ENCODE results near the gene NDC1. TPM values are rescaled to one million over a fixed set of nuclear protein-coding genes. Genes with fewer than 3 reads are reported as not detected.

NDC1 gene
- total RNA-seq, 2 experiments from 2014 or later, result 29.6 to 32.0 TPM

DNA sequence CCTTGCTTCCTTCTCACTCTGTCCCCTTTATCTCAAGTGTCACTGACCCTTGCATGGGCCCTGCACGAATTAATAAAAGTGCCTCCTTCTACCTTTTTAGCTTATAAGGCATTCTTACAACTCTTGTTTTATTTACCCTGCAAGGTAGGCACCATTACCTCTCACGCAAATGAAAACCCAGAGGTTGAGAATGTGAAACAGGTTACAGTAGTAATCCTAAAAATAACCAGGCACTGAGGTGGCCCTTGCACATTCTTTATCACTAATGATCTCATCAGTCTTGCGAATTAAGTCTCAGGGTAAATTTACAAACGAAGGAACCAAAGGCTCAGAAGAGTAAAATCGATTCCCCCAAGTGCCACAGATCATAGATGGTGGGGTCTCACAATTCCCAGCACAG is 102.8 kb downstream of the NDC1 start:
- ChIA-PET POLR2A (no interaction called here), CTCF (no interaction called here)
- Mint-ChIP-seq H3K27me3 (peaks cover 37% of the 10 kb centered on the region), H3K4me1 (ENCODE audit: low read depth) (peaks cover 2% of the 10 kb centered on the region), H3K36me3 (no peaks in the 10 kb centered on the region), H3K4me3 (no peak overlapping the region), H3K9me3 (no peaks in the 10 kb centered on the region), H3K27ac (no peak overlapping the region)
- intact Hi-C loops (cut with micrococcal nuclease), result no loop called here
- no peak for DNase-seq

DNA sequence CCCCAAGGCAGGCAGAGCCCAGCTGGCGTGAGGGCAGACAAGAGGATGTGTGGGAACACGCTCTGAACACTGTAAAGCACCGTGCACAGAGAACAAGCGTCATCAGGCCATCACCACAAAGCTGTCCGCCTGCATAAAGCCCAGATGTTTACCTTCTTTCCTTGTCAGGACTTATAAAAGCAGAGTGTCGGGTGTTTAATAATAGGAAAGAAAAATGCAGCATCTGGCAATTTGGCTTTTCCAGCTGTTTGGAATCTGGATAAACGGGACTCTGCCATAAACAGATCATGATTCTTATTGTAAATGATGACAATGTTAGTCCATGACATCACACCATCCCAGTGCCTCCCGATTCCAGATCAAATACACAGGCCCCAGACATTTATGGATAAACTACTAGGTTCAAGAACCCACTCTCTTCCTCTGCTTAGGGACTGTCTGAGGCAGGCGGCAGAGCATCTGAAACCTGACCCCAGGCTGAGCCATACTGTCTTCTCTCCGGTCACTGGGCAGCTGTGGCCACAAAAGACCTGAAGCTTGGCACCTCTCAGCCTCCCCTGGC is 103.4 kb downstream of the NDC1 start:
- intact Hi-C loops (cut with micrococcal nuclease), result no loop called here
- CTCF ChIA-PET, result no interaction called here
- POLR2A ChIA-PET, result no interaction called here
- DNase-seq, result no peak
- H3K27me3 Mint-ChIP-seq, result peaks cover 32% of the 10 kb centered on the region
- no peaks in the 10 kb centered on the region for H3K9me3 Mint-ChIP-seq
- peaks cover 2% of the 10 kb centered on the region for H3K4me1 Mint-ChIP-seq (ENCODE audit: low read depth)
- no peaks in the 10 kb centered on the region for H3K36me3 Mint-ChIP-seq
- no peak overlapping the region for H3K4me3 Mint-ChIP-seq
- H3K27ac Mint-ChIP-seq, result no peak overlapping the region

DNA sequence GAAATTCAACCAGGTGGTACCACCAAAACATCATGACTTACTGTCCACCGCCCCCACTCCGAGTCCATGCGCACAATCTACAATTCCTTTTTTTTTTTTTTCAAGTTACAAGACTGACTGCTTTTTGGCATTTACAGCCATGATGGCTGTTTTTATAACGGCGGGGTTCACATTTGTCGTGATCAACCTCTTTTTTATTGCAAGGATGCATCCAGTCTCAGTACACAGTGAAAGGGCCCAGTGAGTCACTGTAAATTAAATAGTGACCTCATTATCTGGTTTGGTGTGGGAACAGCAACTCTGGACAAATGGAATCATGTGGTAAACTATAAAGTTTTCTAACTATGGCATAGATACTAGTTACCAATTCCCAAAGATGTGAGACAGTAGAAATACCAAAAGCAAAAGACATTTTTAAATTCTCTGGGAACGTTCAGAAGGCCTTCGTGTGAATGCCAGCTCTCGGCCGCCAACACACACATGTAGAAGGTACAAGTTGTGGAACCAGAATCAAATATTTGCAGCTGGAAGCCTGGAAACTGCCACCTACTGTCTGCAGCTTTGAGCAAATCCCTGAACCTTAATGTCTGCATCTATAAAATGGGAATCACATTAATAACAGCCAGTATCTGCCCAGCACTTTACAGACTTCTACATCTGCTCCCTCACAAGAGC is 104.0 kb downstream of the NDC1 start:
- H3K9me3 Mint-ChIP-seq, result no peaks in the 10 kb centered on the region
- H3K4me3 Mint-ChIP-seq, result no peak overlapping the region

DNA sequence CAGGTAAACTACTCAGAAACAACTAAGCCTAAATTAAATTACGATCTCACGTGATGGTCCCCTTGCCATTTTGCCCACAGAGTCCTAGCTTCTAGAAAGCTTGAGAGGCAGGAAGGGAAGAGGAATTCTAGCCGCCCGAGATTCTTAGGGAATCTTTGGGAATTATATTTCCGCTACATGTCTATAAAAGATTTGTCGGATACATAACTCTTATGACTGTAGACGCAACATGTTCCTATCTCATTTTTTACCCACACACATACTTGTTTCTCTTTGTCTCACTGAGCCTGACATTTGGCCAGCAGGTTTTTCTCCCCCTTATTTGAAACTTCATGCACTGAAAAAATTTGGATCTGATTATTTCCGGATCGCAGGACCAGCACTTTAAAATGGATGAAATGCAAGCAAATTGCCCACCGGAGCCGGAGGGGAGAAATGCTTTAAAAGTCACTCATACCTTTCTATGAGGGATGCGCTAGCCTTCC is 104.6 kb downstream of the NDC1 start:
- no peak for DNase-seq
- Mint-ChIP-seq H3K4me3 (no peak overlapping the region), H3K9me3 (no peaks in the 10 kb centered on the region), H3K36me3 (no peaks in the 10 kb centered on the region), H3K27me3 (peaks cover 28% of the 10 kb centered on the region), H3K4me1 (ENCODE audit: low read depth) (peaks cover 2% of the 10 kb centered on the region), H3K27ac (no peak overlapping the region)
- intact Hi-C loops (cut with micrococcal nuclease), result no loop called here
- ChIA-PET CTCF (no interaction called here), POLR2A (no interaction called here)

More for the DNA sequence above, 104.0 kb downstream of the NDC1 start:
- peaks cover 2% of the 10 kb centered on the region for H3K4me1 Mint-ChIP-seq (ENCODE audit: low read depth)
- intact Hi-C loops (cut with micrococcal nuclease), result no loop called here
- ChIA-PET POLR2A (no interaction called here), CTCF (no interaction called here)
- no peak for DNase-seq
- H3K27me3 Mint-ChIP-seq, result peaks cover 28% of the 10 kb centered on the region
- no peak overlapping the region for H3K27ac Mint-ChIP-seq
- no peaks in the 10 kb centered on the region for H3K36me3 Mint-ChIP-seq

DNA sequence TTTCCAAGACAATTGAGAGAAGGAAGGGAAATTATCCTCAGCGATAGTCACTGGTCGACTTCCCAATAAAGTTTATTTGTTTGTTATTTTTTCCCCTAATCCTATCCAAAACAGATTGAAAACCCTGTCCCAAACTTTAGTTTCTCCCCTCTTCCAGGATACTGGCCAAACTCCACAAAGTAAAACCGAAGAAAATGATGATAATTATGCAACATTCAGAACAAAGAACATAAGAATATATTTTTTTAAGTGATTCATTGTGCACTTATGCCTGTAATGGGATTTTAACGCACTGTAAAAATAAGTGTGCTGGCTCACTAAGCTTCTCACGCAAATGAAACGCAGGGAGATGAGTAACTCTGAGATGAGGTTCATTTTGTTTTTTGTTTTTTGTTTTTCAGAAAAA is 105.2 kb downstream of the NDC1 start:
- no peaks in the 10 kb centered on the region for H3K4me1 Mint-ChIP-seq (ENCODE audit: low read depth)

DNA sequence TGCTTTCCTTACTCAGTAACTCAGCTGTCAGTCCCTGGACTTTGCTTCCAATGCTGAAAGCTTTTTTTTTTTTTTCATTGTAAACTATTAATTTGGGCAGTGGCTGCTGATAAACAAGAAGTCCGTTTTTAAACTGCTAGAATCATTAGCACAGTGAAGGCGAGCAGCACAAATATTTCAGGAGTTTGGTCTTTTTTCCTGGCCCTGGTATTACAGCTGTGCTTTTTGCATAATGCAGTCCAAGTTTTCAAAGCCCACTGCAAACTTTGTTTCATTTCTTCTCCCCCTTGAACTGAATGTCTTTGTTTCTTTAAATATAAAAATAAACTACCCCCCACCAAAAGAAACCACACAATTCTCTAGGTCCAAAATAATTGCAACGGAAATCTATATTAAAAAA is 105.7 kb downstream of the NDC1 start:
- intact Hi-C loops (cut with micrococcal nuclease), result no loop called here
- Mint-ChIP-seq H3K9me3 (no peaks in the 10 kb centered on the region), H3K4me3 (no peak overlapping the region), H3K4me1 (ENCODE audit: low read depth) (no peaks in the 10 kb centered on the region), H3K27ac (no peak overlapping the region), H3K36me3 (no peaks in the 10 kb centered on the region), H3K27me3 (peaks cover 28% of the 10 kb centered on the region)
- CTCF ChIA-PET, result no interaction called here
- POLR2A ChIA-PET, result no interaction called here
- no peak for DNase-seq

More for the DNA sequence above, 105.2 kb downstream of the NDC1 start:
- DNase-seq, result no peak
- no peaks in the 10 kb centered on the region for H3K9me3 Mint-ChIP-seq
- no peaks in the 10 kb centered on the region for H3K36me3 Mint-ChIP-seq
- H3K27me3 Mint-ChIP-seq, result peaks cover 28% of the 10 kb centered on the region
- H3K4me3 Mint-ChIP-seq, result no peak overlapping the region
- intact Hi-C loops (cut with micrococcal nuclease), result no loop called here
- H3K27ac Mint-ChIP-seq, result no peak overlapping the region
- ChIA-PET CTCF (no interaction called here), POLR2A (no interaction called here)

DNA sequence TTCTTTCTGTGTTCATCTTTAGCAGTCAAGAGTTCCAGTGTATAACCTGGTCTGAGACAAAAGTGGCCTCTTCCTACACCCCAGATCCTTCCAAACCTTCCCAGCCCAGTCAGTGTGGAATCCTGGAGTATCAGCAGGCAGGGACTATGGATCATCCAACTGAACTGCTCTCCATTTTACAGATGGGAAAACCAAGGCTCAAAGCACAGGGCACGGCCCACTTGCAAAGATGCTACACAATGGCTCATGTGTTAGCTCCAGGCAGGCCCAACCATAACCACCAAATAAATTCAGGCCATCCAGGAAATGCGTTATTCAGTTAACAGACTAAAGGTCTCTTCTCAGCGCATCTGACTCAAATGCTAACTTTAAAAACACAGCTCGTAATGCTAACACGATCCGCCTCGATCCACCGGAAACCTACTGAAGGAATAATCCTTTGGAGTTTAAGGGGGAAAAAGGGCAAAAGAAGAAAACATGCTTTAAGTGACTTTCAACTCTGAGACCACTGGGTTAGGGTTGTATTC is 106.3 kb downstream of the NDC1 start:
- Mint-ChIP-seq H3K27ac (no peak overlapping the region), H3K36me3 (no peaks in the 10 kb centered on the region), H3K9me3 (no peaks in the 10 kb centered on the region), H3K4me3 (no peak overlapping the region), H3K27me3 (peaks cover 26% of the 10 kb centered on the region), H3K4me1 (ENCODE audit: low read depth) (no peaks in the 10 kb centered on the region)
- intact Hi-C loops (cut with micrococcal nuclease), result no loop called here
- DNase-seq, result no peak
- POLR2A ChIA-PET, result no interaction called here
- CTCF ChIA-PET, result no interaction called here

DNA sequence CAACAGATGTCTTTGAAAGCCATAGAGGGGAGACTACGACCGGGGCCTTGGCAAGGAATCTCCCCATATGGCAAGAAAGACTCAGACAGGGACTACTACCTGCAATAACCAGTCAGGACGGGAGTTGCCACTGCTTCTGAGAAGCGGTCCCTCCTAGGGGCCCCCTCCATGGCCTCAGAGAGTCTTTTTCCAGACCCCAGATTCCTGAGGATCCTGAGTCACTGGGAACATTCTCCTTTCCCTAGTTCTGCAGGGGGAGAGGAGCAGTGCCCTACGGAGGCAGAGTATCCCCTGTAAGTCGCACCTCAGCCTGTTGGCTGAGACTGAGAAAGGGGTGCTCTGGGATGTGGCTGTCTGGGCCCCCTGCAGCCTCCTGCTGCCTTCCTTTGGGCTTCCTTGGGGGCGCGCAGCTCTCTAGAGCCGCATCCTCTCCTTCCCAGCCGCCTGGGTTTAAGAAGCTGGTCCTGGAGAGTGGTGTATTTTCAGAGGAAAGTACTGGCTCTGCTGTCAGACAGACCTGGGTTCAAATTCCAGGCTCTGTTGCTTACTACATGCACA is 107.0 kb downstream of the NDC1 start:
- Mint-ChIP-seq H3K27ac (no peak overlapping the region), H3K27me3 (peaks cover 22% of the 10 kb centered on the region), H3K9me3 (no peaks in the 10 kb centered on the region), H3K36me3 (no peaks in the 10 kb centered on the region), H3K4me1 (ENCODE audit: low read depth) (no peaks in the 10 kb centered on the region), H3K4me3 (no peak overlapping the region)
- intact Hi-C loops (cut with micrococcal nuclease), result no loop called here
- DNase-seq, result no peak
- POLR2A ChIA-PET, result no interaction called here
- CTCF ChIA-PET, result no interaction called here

DNA sequence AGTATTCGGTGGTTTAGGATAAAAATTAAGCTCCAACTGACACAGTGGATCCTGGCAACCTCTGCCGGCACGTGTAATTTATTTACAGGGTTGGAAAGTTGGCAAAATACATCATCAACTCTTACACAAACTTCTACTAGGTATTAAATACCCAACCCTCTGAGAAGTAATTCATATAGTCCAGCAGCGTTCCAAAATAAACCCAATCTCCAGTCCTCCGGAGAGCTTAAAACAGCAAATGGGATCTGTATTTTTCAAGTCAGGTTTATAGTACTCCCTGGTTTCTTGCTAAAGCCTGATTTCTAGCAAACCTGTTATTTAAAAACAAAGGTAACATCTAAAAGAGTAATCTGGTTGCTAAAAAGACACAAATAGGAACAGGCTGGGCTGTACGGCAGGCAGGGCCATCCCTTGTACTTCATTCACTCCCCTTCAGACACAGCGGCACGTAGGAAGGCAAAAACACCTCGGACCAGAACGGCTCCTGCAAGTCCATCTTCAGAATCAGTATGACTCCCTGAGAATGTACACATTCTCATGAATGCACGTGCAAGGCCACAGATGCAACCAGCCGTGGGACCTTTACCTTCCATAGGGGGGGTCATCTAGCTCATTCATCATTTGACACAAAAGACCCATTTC is 107.8 kb downstream of the NDC1 start:
- intact Hi-C loops (cut with micrococcal nuclease), result no loop called here
- no peak for DNase-seq
- no peak overlapping the region for H3K4me3 Mint-ChIP-seq
- POLR2A ChIA-PET, result no interaction called here
- H3K36me3 Mint-ChIP-seq, result no peaks in the 10 kb centered on the region
- CTCF ChIA-PET, result no interaction called here
- H3K4me1 Mint-ChIP-seq (ENCODE audit: low read depth), result no peaks in the 10 kb centered on the region
- no peaks in the 10 kb centered on the region for H3K9me3 Mint-ChIP-seq
- no peak overlapping the region for H3K27ac Mint-ChIP-seq
- peaks cover 15% of the 10 kb centered on the region for H3K27me3 Mint-ChIP-seq

DNA sequence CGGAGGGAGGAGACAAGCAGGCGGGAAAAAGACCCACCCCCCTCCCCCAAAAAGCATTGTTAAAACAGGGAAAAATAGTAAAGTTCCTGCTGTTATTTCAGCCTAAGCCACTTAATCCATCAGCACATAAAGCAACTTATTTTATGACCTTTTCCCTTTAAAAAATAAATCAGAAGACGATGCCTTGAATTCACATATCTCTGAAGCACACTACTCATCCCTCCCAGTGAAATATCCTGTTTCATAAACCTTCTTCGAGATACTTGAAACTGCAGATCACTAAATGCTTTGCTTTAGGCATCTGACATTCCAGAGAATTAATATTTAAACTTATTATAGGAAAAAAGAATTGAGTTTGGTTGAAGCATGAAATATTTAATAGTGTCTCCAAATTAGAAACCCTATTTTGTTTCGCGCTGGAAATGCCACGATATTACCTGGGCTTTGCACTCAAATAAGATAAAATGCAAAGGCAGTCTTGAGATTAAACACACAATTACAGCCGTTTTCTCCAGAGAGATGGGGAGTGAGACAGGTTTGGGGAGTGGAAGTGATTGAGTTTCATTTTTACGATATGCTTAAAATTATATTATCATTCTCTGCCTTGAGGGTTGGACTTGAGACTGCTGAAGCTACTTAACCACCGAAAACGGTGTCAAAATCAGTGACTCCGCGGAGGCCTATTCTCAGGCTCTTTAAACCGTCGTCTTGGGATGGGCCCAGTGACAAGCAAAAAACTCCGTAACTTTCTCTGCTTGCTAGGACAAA is 108.5 kb downstream of the NDC1 start:
- H3K27me3 Mint-ChIP-seq, result peaks cover 9% of the 10 kb centered on the region
- POLR2A ChIA-PET, result no interaction called here
- DNase-seq, result no peak
- CTCF ChIA-PET, result no interaction called here
- no peaks in the 10 kb centered on the region for H3K36me3 Mint-ChIP-seq
- H3K9me3 Mint-ChIP-seq, result no peaks in the 10 kb centered on the region
- H3K27ac Mint-ChIP-seq, result no peak overlapping the region
- intact Hi-C loops (cut with micrococcal nuclease), result loop anchor here (1.0 kb wide), 1 partner anchor 15 kb away; no protein-coding TSS in a partner anchor
- H3K4me3 Mint-ChIP-seq, result no peak overlapping the region
- no peaks in the 10 kb centered on the region for H3K4me1 Mint-ChIP-seq (ENCODE audit: low read depth)

DNA sequence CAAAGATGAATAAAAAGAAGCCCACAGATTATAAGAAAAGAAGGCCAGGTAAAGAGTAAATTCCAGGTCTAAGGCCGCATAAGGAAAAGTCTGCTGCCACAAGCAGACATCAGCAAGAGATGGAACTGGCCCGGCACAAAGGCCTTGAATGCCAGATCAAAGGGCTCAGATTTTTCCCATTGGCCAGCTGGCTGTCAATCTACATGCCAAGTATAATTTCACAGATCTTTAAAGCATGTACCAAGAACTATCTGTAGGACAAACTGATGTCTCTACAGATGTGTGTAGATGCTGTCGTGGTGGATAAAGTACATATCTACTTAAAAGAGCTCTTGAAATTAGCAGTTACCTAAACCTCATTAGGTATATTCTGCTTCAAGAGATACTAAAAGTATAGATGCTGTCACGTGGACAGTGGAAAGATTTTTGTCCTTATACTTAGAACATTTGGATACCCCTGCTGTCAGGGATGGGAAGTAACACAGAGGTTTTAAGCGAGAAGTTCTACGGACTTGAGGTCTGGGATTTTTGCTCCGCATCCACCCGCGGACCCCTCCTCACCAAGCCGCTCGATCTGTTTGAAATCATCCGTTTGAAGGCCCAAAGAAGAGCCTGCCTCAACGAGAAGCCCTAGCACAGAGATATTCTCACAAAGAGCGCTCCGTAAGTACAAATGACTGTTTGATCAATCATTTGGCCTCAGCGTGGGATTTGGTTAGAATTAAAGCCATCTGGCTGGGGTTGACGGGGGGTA is 109.2 kb downstream of the NDC1 start:
- Mint-ChIP-seq H3K4me3 (no peak overlapping the region), H3K27me3 (peaks cover 6% of the 10 kb centered on the region), H3K4me1 (ENCODE audit: low read depth) (no peaks in the 10 kb centered on the region), H3K27ac (no peak overlapping the region), H3K9me3 (no peaks in the 10 kb centered on the region), H3K36me3 (no peaks in the 10 kb centered on the region)
- intact Hi-C loops (cut with micrococcal nuclease), result loop anchor here (1.0 kb wide), 1 partner anchor 15 kb away; no protein-coding TSS in a partner anchor
- CTCF ChIA-PET, result interaction anchor here (0.5 kb wide), 1 partner anchor 84 kb away, joined by 3 read pairs; no protein-coding TSS in a partner anchor
- DNase-seq, result no peak
- POLR2A ChIA-PET, result no interaction called here

All from activated CD4-positive, alpha-beta memory T cell treated with anti-CD3 and anti-CD28 coated beads for 36 hours (primary cell).